Liver (tissue), 9 donors: Measurements from ENCODE around the gene APOA1. TPM values are rescaled to one million over a fixed set of nuclear protein-coding genes. Genes with fewer than 3 reads are reported as not detected.

Experiments used
- DNase-seq: peaks from one replicate; pipeline ENCODE4 v3.0.0-alpha.2; 2017; ENCODE audit warnings: low spot score
- H3K27ac ChIP-seq, 2 donors: one replicate each; pipeline ENCODE4 v1.7.0; 2013; ENCODE audit warnings: inconsistent platforms in 2 of 2, low read length in 2 of 2, control low read depth in 1 of 2, low read depth in 1 of 2, mild to moderate bottlenecking in 1 of 2
- H3K27me3 ChIP-seq, 4 donors: one replicate each; pipeline versions ENCODE4 v1.6.1 to v1.7.0; 2013; ENCODE audit warnings: low read length in 3 of 4, inconsistent platforms in 1 of 4, mild to moderate bottlenecking in 1 of 4, moderate library complexity in 1 of 4; ENCODE audit not compliant: control insufficient read depth in 4 of 4, insufficient read depth in 4 of 4
- H3K36me3 ChIP-seq, 4 donors: one replicate each; pipeline versions ENCODE4 v1.6.1 to v1.7.0; 2013; ENCODE audit warnings: low read length in 3 of 4, mild to moderate bottlenecking in 3 of 4, low read depth in 1 of 4, moderate library complexity in 1 of 4; ENCODE audit not compliant: control insufficient read depth in 4 of 4, insufficient read depth in 3 of 4
- H3K4me1 ChIP-seq, 4 donors: one replicate each; pipeline versions ENCODE4 v1.6.1 to v1.7.0; 2013; ENCODE audit warnings: low read length in 3 of 4, mild to moderate bottlenecking in 3 of 4, moderate library complexity in 1 of 4; ENCODE audit not compliant: control insufficient read depth in 4 of 4, insufficient read depth in 4 of 4
- H3K4me3 ChIP-seq, 3 donors: one replicate each; pipeline versions ENCODE4 v1.6.1 to v1.7.0; 2013; ENCODE audit warnings: low read length in 3 of 3, control low read depth in 1 of 3, low read depth in 1 of 3, mild to moderate bottlenecking in 1 of 3
- H3K9ac ChIP-seq, 2 donors: one replicate each; pipeline ENCODE4 v1.7.0; 2013; ENCODE audit warnings: low read length in 2 of 2, mild to moderate bottlenecking in 2 of 2, moderate library complexity in 2 of 2, control low read depth in 1 of 2, low read depth in 1 of 2
- H3K9me3 ChIP-seq, 4 donors: one replicate each; pipeline versions ENCODE4 v1.6.1 to v1.7.0; 2013; ENCODE audit warnings: low read length in 3 of 4; ENCODE audit not compliant: control insufficient read depth in 4 of 4
- CTCF ChIP-seq: fragments of 150-350 bp; IDR thresholded peaks from 2 replicates; pipeline ENCODE4 v1.5.1; 2017; ENCODE audit warnings: improper control_type of control experiment, low read depth, low read length; ENCODE audit not compliant: missing input control
- FOXA1 ChIP-seq: IDR thresholded peaks from 2 replicates; pipeline ENCODE4 v1.6.1; 2016; ENCODE audit warnings: antibody characterized with exemption
- FOXA2 ChIP-seq: IDR thresholded peaks from 2 replicates; pipeline ENCODE4 v1.6.1; 2016; ENCODE audit warnings: antibody characterized with exemption
- GABPA ChIP-seq, 2 donors: IDR thresholded peaks in 1 of 2; conservative IDR thresholded peaks in 1 of 2; 2 replicates each; pipeline ENCODE4 v1.6.1; 2016; ENCODE audit warnings: antibody characterized with exemption in 2 of 2, mild to moderate bottlenecking in 1 of 2, moderate library complexity in 1 of 2
- HNF4G ChIP-seq: IDR thresholded peaks from 2 replicates; pipeline ENCODE4 v1.6.1; 2016; ENCODE audit warnings: antibody characterized with exemption
- JUND ChIP-seq, 2 donors: IDR thresholded peaks; 2 replicates each; pipeline ENCODE4 v1.6.1; 2016; ENCODE audit warnings: antibody characterized with exemption in 2 of 2
- MAX ChIP-seq: IDR thresholded peaks from 2 replicates; pipeline ENCODE4 v1.6.1; 2016; ENCODE audit warnings: antibody characterized with exemption
- RAD21 ChIP-seq, 2 donors: IDR thresholded peaks; 2 replicates each; pipeline ENCODE4 v1.6.1; 2016; ENCODE audit warnings: antibody characterized with exemption in 2 of 2, mild to moderate bottlenecking in 2 of 2
- REST ChIP-seq: IDR thresholded peaks from 2 replicates; pipeline ENCODE4 v1.6.1; 2016; ENCODE audit warnings: antibody characterized with exemption, mild to moderate bottlenecking
- RXRA ChIP-seq, 2 donors: IDR thresholded peaks; 2 replicates each; pipeline ENCODE4 v1.6.1; 2017 to 2018; ENCODE audit warnings: antibody characterized with exemption in 2 of 2, mild to moderate bottlenecking in 1 of 2
- SP1 ChIP-seq: IDR thresholded peaks from 2 replicates; pipeline ENCODE4 v1.6.1; 2018; ENCODE audit warnings: antibody characterized with exemption, mild to moderate bottlenecking
- YY1 ChIP-seq: IDR thresholded peaks from 2 replicates; pipeline ENCODE4 v1.6.1; 2016; ENCODE audit warnings: antibody characterized with exemption, mild to moderate bottlenecking
- WGBS: extraction: QIAGEN DNeasy Blood & Tissue Kit; methylation state at CpG from one replicate; pipeline ENCODE4 v1.1.7; 2013; 5-methylcytosine and 5-hydroxymethylcytosine counted together
- polyA plus RNA-seq, 2 donors: library from polyadenylated mRNA; stranded (reverse) in 1 of 2; unstranded in 1 of 2; fragments of 200-250 nt in 1 of 2; fragments of >200 nt in 1 of 2; fragmentation: Nextera tagmentation in 1 of 2; extraction: Ambion mirVana in 1 of 2; gene quantifications; one replicate each; pipeline versions ENCODE4 v1.2.1 to v1.2.3, GENCODE V29; 2013 to 2015
- total RNA-seq, 2 donors: library from RNA; depleted of rRNA; stranded (reverse); fragments of >200 nt; gene quantifications; one replicate each; pipeline ENCODE4 v1.2.3, GENCODE V29; 2014
- TF ChIP-seq, protein P1 (sequence below): IDR thresholded peaks from 2 replicates; pipeline ENCODE4 v1.6.1; 2016; ENCODE audit warnings: antibody characterized with exemption
- TF ChIP-seq, protein P2 (sequence below): IDR thresholded peaks from 2 replicates; pipeline ENCODE4 v1.6.1; 2016; ENCODE audit warnings: antibody characterized with exemption
- donor health status: healthy.
- donor health status: healthy.
- donor health status: healthy.
- donor health status: healthy.
- donor health status: healthy.

Gene APOA1
- total and polyA plus RNA-seq, 4 donors, result 4,271 to 17,093 (median 8,590) TPM

- H3K9me3 ChIP-seq, result no peaks in the 10 kb centered on the region
- no peak overlapping the region for H3K27ac ChIP-seq
- peaks cover 9 to 34% (median 27%) of the 10 kb centered on the region in 4 donors for H3K4me1 ChIP-seq
- no peak for DNase-seq
- H3K9ac ChIP-seq, result no peak overlapping the region
- H3K36me3 ChIP-seq, result peaks cover 0 to 48% (median 37%) of the 10 kb centered on the region in 4 donors
- TF ChIP-seq REST, result no peak
- no peak for TF ChIP-seq CTCF
- no peak for TF ChIP-seq SP1
- H3K27me3 ChIP-seq, result no peaks in the 10 kb centered on the region
- no peak overlapping the region for H3K4me3 ChIP-seq
- 75% methylated on average over 2 of the region's 2 CpGs for WGBS
Measured at GRCh38 chr11:116857316-116857715, 19.9 kb upstream of the APOA1 start.

DNA sequence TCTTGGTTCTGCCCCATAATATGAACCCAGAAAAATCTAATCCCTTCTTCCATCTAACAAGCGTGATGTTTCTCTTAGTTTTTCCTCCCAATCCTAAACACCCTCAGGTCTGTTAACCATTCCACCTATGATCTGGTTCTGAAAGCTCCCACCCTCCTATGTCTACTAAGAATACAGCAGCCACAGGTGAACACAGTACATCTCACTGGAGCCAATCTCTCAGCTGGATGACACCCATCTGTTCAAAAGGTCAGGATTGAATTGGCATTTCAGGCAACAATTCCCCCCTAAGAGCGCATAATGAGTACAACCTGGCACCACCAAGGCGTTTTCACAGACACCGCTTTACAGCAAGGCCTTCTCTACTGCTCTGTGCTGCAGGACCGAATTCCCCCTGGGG lies 19.0 kb upstream of the APOA1 start:
- Histone ChIP-seq H3K27ac (no peak overlapping the region), H3K9me3 (no peaks in the 10 kb centered on the region), H3K9ac (no peak overlapping the region), H3K27me3 (no peaks in the 10 kb centered on the region), H3K36me3 (peaks cover 0 to 39% (median 28%) of the 10 kb centered on the region in 4 donors), H3K4me3 (no peak overlapping the region), H3K4me1 (peaks cover 13 to 37% (median 28%) of the 10 kb centered on the region in 4 donors)
- no peak for DNase-seq
- TF ChIP-seq, protein P1, sequence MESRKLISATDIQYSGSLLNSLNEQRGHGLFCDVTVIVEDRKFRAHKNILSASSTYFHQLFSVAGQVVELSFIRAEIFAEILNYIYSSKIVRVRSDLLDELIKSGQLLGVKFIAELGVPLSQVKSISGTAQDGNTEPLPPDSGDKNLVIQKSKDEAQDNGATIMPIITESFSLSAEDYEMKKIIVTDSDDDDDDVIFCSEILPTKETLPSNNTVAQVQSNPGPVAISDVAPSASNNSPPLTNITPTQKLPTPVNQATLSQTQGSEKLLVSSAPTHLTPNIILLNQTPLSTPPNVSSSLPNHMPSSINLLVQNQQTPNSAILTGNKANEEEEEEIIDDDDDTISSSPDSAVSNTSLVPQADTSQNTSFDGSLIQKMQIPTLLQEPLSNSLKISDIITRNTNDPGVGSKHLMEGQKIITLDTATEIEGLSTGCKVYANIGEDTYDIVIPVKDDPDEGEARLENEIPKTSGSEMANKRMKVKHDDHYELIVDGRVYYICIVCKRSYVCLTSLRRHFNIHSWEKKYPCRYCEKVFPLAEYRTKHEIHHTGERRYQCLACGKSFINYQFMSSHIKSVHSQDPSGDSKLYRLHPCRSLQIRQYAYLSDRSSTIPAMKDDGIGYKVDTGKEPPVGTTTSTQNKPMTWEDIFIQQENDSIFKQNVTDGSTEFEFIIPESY, result no peak
- TF ChIP-seq GABPA (IDR thresholded peaks at IDR 0.05 in 1 of 2, conservative IDR thresholded peaks at IDR 0.05 in 1 of 2), result no peak
- TF ChIP-seq SP1, result no peak
- TF ChIP-seq JUND (IDR thresholded peaks at IDR 0.05), result no peak
- no peak for TF ChIP-seq CTCF
- no peak for TF ChIP-seq FOXA2
- TF ChIP-seq RAD21 (IDR thresholded peaks at IDR 0.05), result no peak
- TF ChIP-seq MAX, result no peak
- no peak for TF ChIP-seq HNF4G
- TF ChIP-seq FOXA1, result no peak
- no peak for TF ChIP-seq YY1
- TF ChIP-seq RXRA (IDR thresholded peaks at IDR 0.05), result no peak
- TF ChIP-seq, protein P2, sequence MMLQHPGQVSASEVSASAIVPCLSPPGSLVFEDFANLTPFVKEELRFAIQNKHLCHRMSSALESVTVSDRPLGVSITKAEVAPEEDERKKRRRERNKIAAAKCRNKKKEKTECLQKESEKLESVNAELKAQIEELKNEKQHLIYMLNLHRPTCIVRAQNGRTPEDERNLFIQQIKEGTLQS, result no peak
- 77% methylated on average over 5 of the region's 5 CpGs for WGBS
